H9 (cell line): ENCODE data around the gene SNX14. TPM values are rescaled to one million over a fixed set of nuclear protein-coding genes. Genes with fewer than 3 reads are reported as not detected.

Experiments
- DNase-seq: peaks from one replicate; pipeline ENCODE4 v3.0.0-alpha.2; 2017
- H2AFZ ChIP-seq: one replicate; pipeline ENCODE4 v1.6.1; 2013; ENCODE audit warnings: mild to moderate bottlenecking, low read length, control low read depth, moderate library complexity
- H2AK5ac ChIP-seq: 2 replicates; pipeline ENCODE4 v1.6.1; 2013; ENCODE audit warnings: low read length, control low read depth, mixed read lengths; ENCODE audit not compliant: insufficient read length
- H2BK120ac ChIP-seq: one replicate; pipeline ENCODE4 v1.6.1; 2013; ENCODE audit warnings: low read depth, mild to moderate bottlenecking, low read length, control low read depth, inconsistent platforms; ENCODE audit not compliant: poor library complexity, severe bottlenecking
- H2BK12ac ChIP-seq: 2 replicates; pipeline ENCODE4 v1.6.1; 2013; ENCODE audit warnings: low read length, control low read depth, mixed read lengths, low read depth; ENCODE audit not compliant: insufficient read length
- H2BK15ac ChIP-seq: 2 replicates; pipeline ENCODE4 v1.6.1; 2013; ENCODE audit warnings: low read depth, low read length, control low read depth
- H2BK20ac ChIP-seq: one replicate; pipeline ENCODE4 v1.6.1; 2013; ENCODE audit warnings: low read depth, mild to moderate bottlenecking, low read length, control low read depth, inconsistent platforms; ENCODE audit not compliant: poor library complexity, severe bottlenecking
- H2BK5ac ChIP-seq: 2 replicates; pipeline ENCODE4 v1.6.1; 2013; ENCODE audit warnings: low read length, control low read depth, mixed read lengths; ENCODE audit not compliant: insufficient read length
- H3K14ac ChIP-seq: 2 replicates; pipeline ENCODE4 v1.6.1; 2013; ENCODE audit warnings: low read length, control low read depth; ENCODE audit not compliant: insufficient read depth
- H3K18ac ChIP-seq: 2 replicates; pipeline ENCODE4 v1.6.1; 2013; ENCODE audit warnings: low read depth, mild to moderate bottlenecking, mixed read lengths, low read length, control low read depth; ENCODE audit not compliant: insufficient read length
- H3K23ac ChIP-seq: 2 replicates; pipeline ENCODE4 v1.6.1; 2013; ENCODE audit warnings: low read length, control low read depth, mixed read lengths, low read depth; ENCODE audit not compliant: insufficient read length
- H3K23me2 ChIP-seq: 2 replicates; pipeline ENCODE4 v1.6.1; 2013; ENCODE audit warnings: low read depth, mild to moderate bottlenecking, mixed read lengths, low read length, control low read depth; ENCODE audit not compliant: insufficient read length, poor library complexity, severe bottlenecking
- H3K27ac ChIP-seq: 2 replicates; pipeline ENCODE4 v1.5.1; 2013; ENCODE audit warnings: low read length, control low read depth, mixed read lengths, low read depth; ENCODE audit not compliant: insufficient read length
- H3K27me3 ChIP-seq: 2 replicates; pipeline ENCODE4 v1.6.1; 2013; ENCODE audit warnings: low read length, control low read depth, inconsistent platforms; ENCODE audit not compliant: insufficient read depth
- H3K4ac ChIP-seq: 2 replicates; pipeline ENCODE4 v1.6.1; 2013; ENCODE audit warnings: low read depth, mild to moderate bottlenecking, control low read depth, inconsistent platforms, low read length, moderate library complexity
- H3K4me1 ChIP-seq: 2 replicates; pipeline ENCODE4 v1.6.1; 2013; ENCODE audit warnings: low read length, control low read depth, inconsistent platforms; ENCODE audit not compliant: insufficient read depth
- H3K4me2 ChIP-seq: 2 replicates; pipeline ENCODE4 v1.6.1; 2013; ENCODE audit warnings: low read length, control low read depth, mixed read lengths; ENCODE audit not compliant: insufficient read length, insufficient read depth
- H3K56ac ChIP-seq: 2 replicates; pipeline ENCODE4 v1.6.1; 2013; ENCODE audit warnings: low read depth, mild to moderate bottlenecking, mixed read lengths, low read length, control low read depth; ENCODE audit not compliant: insufficient read length
- H3K79me1 ChIP-seq: 2 replicates; pipeline ENCODE4 v1.6.1; 2013; ENCODE audit warnings: low read depth, mild to moderate bottlenecking, moderate library complexity, low read length, control low read depth, inconsistent platforms; ENCODE audit not compliant: insufficient read depth, poor library complexity, severe bottlenecking
- H3K79me2 ChIP-seq: 2 replicates; pipeline ENCODE4 v1.6.1; 2013; ENCODE audit warnings: low read length, control low read depth, inconsistent platforms; ENCODE audit not compliant: insufficient read depth
- H3K9ac ChIP-seq: 2 replicates; pipeline ENCODE4 v1.6.1; 2013; ENCODE audit warnings: low read length, control low read depth, mixed read lengths; ENCODE audit not compliant: insufficient read length; ENCODE audit errors: extremely low read depth
- H3K9me3 ChIP-seq: one replicate; pipeline ENCODE4 v1.6.1; 2013; ENCODE audit warnings: low read depth, low read length, inconsistent platforms; ENCODE audit not compliant: control insufficient read depth
- H3T11ph ChIP-seq: one replicate; pipeline ENCODE4 v1.6.1; 2013; ENCODE audit warnings: mild to moderate bottlenecking, low read length, control low read depth, inconsistent platforms
- H4K20me1 ChIP-seq: one replicate; pipeline ENCODE4 v1.6.1; 2013; ENCODE audit not compliant: control insufficient read depth, insufficient read length, insufficient read depth
- H4K5ac ChIP-seq: 2 replicates; pipeline ENCODE4 v1.6.1; 2013; ENCODE audit warnings: low read depth, mild to moderate bottlenecking, mixed read lengths, low read length, control low read depth; ENCODE audit not compliant: insufficient read length
- H4K8ac ChIP-seq: replicated peaks from 2 replicates; pipeline ENCODE4 v1.6.1; 2013; ENCODE audit warnings: low read length, control low read depth, mixed read lengths, low read depth; ENCODE audit not compliant: insufficient read length
- H4K91ac ChIP-seq: 2 replicates; pipeline ENCODE4 v1.6.1; 2013; ENCODE audit warnings: low read depth, mild to moderate bottlenecking, moderate library complexity, mixed read lengths, low read length, control low read depth; ENCODE audit not compliant: insufficient read length
- H3K27ac Mint-ChIP-seq, 3 experiments: 2 replicates in 2 of 3; 3 replicates in 1 of 3; pipeline ENCODE4 v1.8.0; 2020 to 2021; ENCODE audit warnings: mixed read lengths in 3 of 3, mild to moderate bottlenecking in 1 of 3, moderate library complexity in 1 of 3
- H3K27me3 Mint-ChIP-seq: 2 replicates; pipeline ENCODE4 v1.8.0; 2021; ENCODE audit warnings: low read depth, mild to moderate bottlenecking, moderate library complexity, mixed read lengths
- H3K36me3 Mint-ChIP-seq, 3 experiments: 2 replicates in 2 of 3; 3 replicates in 1 of 3; pipeline ENCODE4 v1.8.0; 2020 to 2021; ENCODE audit warnings: low read depth in 3 of 3, mixed read lengths in 3 of 3; ENCODE audit not compliant: insufficient read depth in 1 of 3
- H3K4me1 Mint-ChIP-seq, 2 experiments: 2 replicates each; pipeline ENCODE4 v1.8.0; 2020; ENCODE audit warnings: mixed read lengths in 2 of 2
- H3K4me3 Mint-ChIP-seq, 2 experiments: 2 replicates in 1 of 2; 3 replicates in 1 of 2; pipeline ENCODE4 v1.8.0; 2020 to 2021; ENCODE audit warnings: mild to moderate bottlenecking in 2 of 2, mixed read lengths in 2 of 2, moderate library complexity in 1 of 2
- H3K9me3 Mint-ChIP-seq, 2 experiments: 2 replicates in 1 of 2; 3 replicates in 1 of 2; pipeline ENCODE4 v1.8.0; 2020; ENCODE audit warnings: mild to moderate bottlenecking in 2 of 2, mixed read lengths in 2 of 2, moderate library complexity in 1 of 2
- CTCF ChIP-seq: fragments of 200-600 bp; sonication (generic); conservative IDR thresholded peaks from 3 replicates; pipeline ENCODE4 v1.8.0; 2021; ENCODE audit warnings: antibody characterized with exemption, mild to moderate bottlenecking
- WGBS: extraction: QIAGEN DNeasy Blood & Tissue Kit; methylation state at CpG from one replicate; pipeline ENCODE4 v1.1.7; 2013; ENCODE audit warnings: missing lambda C conversion rate, low lambda C conversion rate, mixed read lengths; ENCODE audit not compliant: insufficient read length; ENCODE audit errors: extremely low coverage; 5-methylcytosine and 5-hydroxymethylcytosine counted together
- total RNA-seq: library from RNA; stranded (reverse); gene quantifications from 2 replicates; pipeline ENCODE4 v1.2.1, GENCODE V29; 2021

Gene SNX14
- total RNA-seq, 1 experiment from 2014 or later: 33.0 TPM

DNA sequence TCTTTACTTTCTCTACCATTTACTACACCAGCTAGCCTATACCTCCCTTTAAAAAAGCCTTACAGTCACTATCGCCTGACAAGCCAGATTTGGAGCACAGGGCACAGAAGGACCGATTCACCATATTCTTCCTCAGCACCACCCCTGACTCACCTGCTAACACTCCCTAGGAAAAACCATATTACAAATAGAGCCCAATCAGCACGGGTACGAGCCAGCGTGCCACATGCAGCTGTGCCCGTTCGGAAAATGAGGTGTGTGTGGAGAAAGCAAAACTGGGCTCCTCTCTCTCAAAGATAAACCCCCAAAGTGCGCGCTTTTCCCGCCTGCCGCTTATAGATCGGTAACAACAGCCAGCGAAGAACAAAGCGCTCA is 47.9 kb upstream of the SNX14 start:
- H3K4me1 ChIP-seq: peaks cover 2% of the 10 kb centered on the region; the same call in 1 of the 2 replicates
- peak overlapping the region; percentile 98; the same call in 1 of the 2 replicates for H3K14ac ChIP-seq
- H3K27me3 Mint-ChIP-seq: no peaks in the 10 kb centered on the region; the same call in none of the 2 replicates
- H2AFZ ChIP-seq: no peak overlapping the region
- peaks cover 53% of the 10 kb centered on the region for H3K79me2 ChIP-seq
- H3K4me1 Mint-ChIP-seq: peaks cover 39 to 51% of the 10 kb centered on the region in 2 experiments
- no peak overlapping the region for H2AK5ac ChIP-seq
- H3K79me1 ChIP-seq: no peaks in the 10 kb centered on the region
- no peak overlapping the region for H3K27ac ChIP-seq
- peak overlapping the region; percentile 46 to 72 (median 70) for H3K27ac Mint-ChIP-seq
- H2BK20ac ChIP-seq: no peak overlapping the region
- no peak for DNase-seq
- H3K9ac ChIP-seq: peak overlapping the region; percentile 97
- no peak overlapping the region for H2BK12ac ChIP-seq
- no peaks in the 10 kb centered on the region for H3K9me3 ChIP-seq
- H3K18ac ChIP-seq: no peak overlapping the region
- H2BK120ac ChIP-seq: no peak overlapping the region
- H3K4ac ChIP-seq: no peak overlapping the region
- H3K36me3 Mint-ChIP-seq: peaks cover 51 to 59% (median 53%) of the 10 kb centered on the region in 3 experiments
- peak overlapping the region; percentile 86 to 95 for H3K4me3 Mint-ChIP-seq
- H4K8ac ChIP-seq: no peak overlapping the region
- H3T11ph ChIP-seq: no peak overlapping the region
- no CpG with 5 or more reads among the region's 14 CpGs for WGBS
- peaks cover 8% of the 10 kb centered on the region for H3K23me2 ChIP-seq
- no peaks in the 10 kb centered on the region for H3K27me3 ChIP-seq
- H3K9me3 Mint-ChIP-seq: peaks cover 0 to 5% of the 10 kb centered on the region in 2 experiments; a peak in 3 of 5 replicates
- no peak overlapping the region for H4K91ac ChIP-seq
- H3K56ac ChIP-seq: peak overlapping the region; percentile 76
- peak overlapping the region; percentile 100 for H3K4me2 ChIP-seq
- H2BK15ac ChIP-seq: no peak overlapping the region; the same call in 1 of the 2 replicates
- no peak overlapping the region for H3K23ac ChIP-seq
- H4K5ac ChIP-seq: peak overlapping the region; percentile 75
- TF ChIP-seq CTCF: no peak
- H4K20me1 ChIP-seq: no peaks in the 10 kb centered on the region
- H2BK5ac ChIP-seq: no peak overlapping the region
